Aorta (tissue), 5 donors: ENCODE measurements around the gene MCF2L. TPM values are rescaled to one million over a fixed set of nuclear protein-coding genes. Genes with fewer than 3 reads are reported as not detected.

Experiments used
- ATAC-seq: fragments of 200-7000 bp; cut with Tn5 transposase; one replicate; pipeline ENCODE4 v1.9.1; 2022; ENCODE audit warnings: moderate library complexity; ENCODE audit not compliant: low FRiP score
- DNase-seq, 2 donors: peaks; one replicate each; pipeline ENCODE4 v3.0.0-alpha.2; 2020
- H3K27ac ChIP-seq, 2 donors: one replicate each; pipeline ENCODE4 v1.5.1; 2013; ENCODE audit warnings: low read length in 2 of 2, mild to moderate bottlenecking in 2 of 2, moderate library complexity in 2 of 2, control low read depth in 1 of 2, inconsistent platforms in 1 of 2, low read depth in 1 of 2
- H3K27me3 ChIP-seq, 2 donors: one replicate each; pipeline ENCODE4 v1.6.1; 2013; ENCODE audit warnings: control low read depth in 1 of 2, low read length in 1 of 2, mild to moderate bottlenecking in 1 of 2, moderate library complexity in 1 of 2; ENCODE audit not compliant: insufficient read depth in 2 of 2, control insufficient read depth in 1 of 2
- H3K36me3 ChIP-seq, 2 donors: one replicate each; pipeline ENCODE4 v1.6.1; 2013; ENCODE audit warnings: control low read depth in 1 of 2, low read length in 1 of 2, mild to moderate bottlenecking in 1 of 2; ENCODE audit not compliant: insufficient read depth in 2 of 2, control insufficient read depth in 1 of 2
- H3K4me1 ChIP-seq, 2 donors: one replicate each; pipeline ENCODE4 v1.6.1; 2013; ENCODE audit warnings: low read length in 2 of 2, control low read depth in 1 of 2, mild to moderate bottlenecking in 1 of 2, moderate library complexity in 1 of 2; ENCODE audit not compliant: insufficient read depth in 2 of 2, control insufficient read depth in 1 of 2
- H3K4me3 ChIP-seq, 2 donors: one replicate each; pipeline ENCODE4 v1.5.1; 2013; ENCODE audit warnings: low read length in 2 of 2, control low read depth in 1 of 2, mild to moderate bottlenecking in 1 of 2
- H3K9me3 ChIP-seq: one replicate; pipeline ENCODE4 v1.6.1; 2013; ENCODE audit warnings: mild to moderate bottlenecking, low read length; ENCODE audit not compliant: control insufficient read depth
- WGBS, 2 donors: extraction: QIAGEN DNeasy Blood & Tissue Kit; methylation state at CpG; one replicate each; pipeline ENCODE4 v1.1.7; 2013; 5-methylcytosine and 5-hydroxymethylcytosine counted together
- intact Hi-C, 2 donors: fragments of 100-400 bp; cut with DNase I; formaldehyde crosslinking; loops; one replicate each; pipeline versions ENCODE4 v1.14.2 to v1.15.0; 2022
- polyA plus RNA-seq, 2 donors: library from polyadenylated mRNA; stranded (reverse); fragments of 200-250 nt; gene quantifications; one replicate each; pipeline ENCODE4 v1.2.3, GENCODE V29; 2013
- total RNA-seq, 2 donors: library from RNA; stranded (reverse); fragmentation: NEBNext Ultra II Directional; extraction: Animal tissue kit (Norgen Biotek cat#: 25700); gene quantifications; one replicate each; pipeline ENCODE4 v1.2.1, GENCODE V29; 2021
- donor health status: healthy with polysubstance abuse.
- donor health status: Bipolar disorder and iron deficiency.
- donor health status: DM: no; HTN: no; CAD: no.
- donor health status: DM: no; HTN: no; CAD: no.
- donor health status: DM: yes; HTN: yes; CAD: no.

Gene MCF2L
- total and polyA plus RNA-seq, 4 donors, result 3.2 to 73.3 (median 27.6) TPM

GRCh38 chr13:112942689-112943308, 26.2 kb upstream of the MCF2L start:
- peak; percentile 97 to 98 for DNase-seq
- Histone ChIP-seq H3K27me3 (no peaks in the 10 kb centered on the region), H3K4me3 (peak overlapping the region; percentile 27 to 41), H3K27ac (no peak overlapping the region), H3K4me1 (no peaks in the 10 kb centered on the region), H3K9me3 (no peaks in the 10 kb centered on the region), H3K36me3 (no peaks in the 10 kb centered on the region)
- intact Hi-C loops, result loop anchor here in 1 of 2 donors (5.0 kb wide), 1 partner anchor 90 kb away; no protein-coding TSS in a partner anchor
- ATAC-seq, result peak; percentile 93
- WGBS, 2 donors, result 1 to 2% methylated on average over 18 of the region's 18 CpGs

DNA sequence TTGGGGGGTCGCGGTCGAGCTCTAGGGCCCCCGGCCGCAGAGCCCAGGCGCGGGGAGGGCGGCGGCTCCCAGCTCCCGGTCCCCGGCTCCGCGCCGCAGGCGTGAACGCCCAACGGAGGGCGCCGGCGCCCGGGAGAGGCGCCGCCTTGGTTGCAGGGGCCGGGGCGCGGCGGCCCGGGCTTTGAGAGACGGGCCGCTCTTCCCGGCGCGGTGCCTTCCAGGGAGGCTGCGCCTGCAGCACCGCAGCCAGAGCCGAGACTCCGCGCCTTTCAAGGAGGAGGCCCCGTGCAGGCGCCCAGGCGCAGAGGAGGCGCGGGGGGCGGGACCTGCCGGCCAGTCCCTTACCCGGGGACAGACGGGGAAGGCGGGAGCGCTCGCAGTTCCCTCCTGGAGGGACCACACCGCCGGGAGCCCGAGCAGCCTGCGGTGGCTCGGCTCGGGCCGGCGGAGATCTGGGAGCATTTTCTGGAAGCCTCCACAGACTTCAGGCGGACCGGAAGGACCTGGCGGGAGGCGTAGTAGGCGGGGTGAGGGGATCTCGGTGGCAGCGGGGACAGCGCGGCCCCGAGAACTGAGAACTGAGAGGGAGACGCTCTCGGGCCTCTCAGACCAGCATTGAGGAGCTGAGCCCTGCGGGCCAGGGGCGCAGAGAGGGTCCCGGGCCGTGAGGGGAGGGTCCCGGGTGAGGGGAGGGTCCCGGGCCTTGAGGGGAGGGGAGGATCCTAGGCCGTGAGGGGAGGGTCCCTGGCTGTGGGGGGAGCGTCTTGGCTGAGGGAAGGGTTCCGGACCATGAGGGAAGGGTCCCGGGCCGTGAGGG, 25.5 kb upstream of the MCF2L start:
- Histone ChIP-seq H3K27ac (no peak overlapping the region), H3K36me3 (no peaks in the 10 kb centered on the region), H3K4me3 (peak overlapping the region; percentile 27 to 41), H3K9me3 (no peaks in the 10 kb centered on the region), H3K27me3 (no peaks in the 10 kb centered on the region), H3K4me1 (no peaks in the 10 kb centered on the region)
- intact Hi-C loops, result loop anchor here in 1 of 2 donors (5.0 kb wide), 1 partner anchor 89 kb away; no protein-coding TSS in a partner anchor
- DNase-seq (peak; percentile 72 to 85), ATAC-seq (peak; percentile 73)
- 1% methylated on average over 56 to 81 of the region's 81 CpGs for WGBS, 2 donors

DNA sequence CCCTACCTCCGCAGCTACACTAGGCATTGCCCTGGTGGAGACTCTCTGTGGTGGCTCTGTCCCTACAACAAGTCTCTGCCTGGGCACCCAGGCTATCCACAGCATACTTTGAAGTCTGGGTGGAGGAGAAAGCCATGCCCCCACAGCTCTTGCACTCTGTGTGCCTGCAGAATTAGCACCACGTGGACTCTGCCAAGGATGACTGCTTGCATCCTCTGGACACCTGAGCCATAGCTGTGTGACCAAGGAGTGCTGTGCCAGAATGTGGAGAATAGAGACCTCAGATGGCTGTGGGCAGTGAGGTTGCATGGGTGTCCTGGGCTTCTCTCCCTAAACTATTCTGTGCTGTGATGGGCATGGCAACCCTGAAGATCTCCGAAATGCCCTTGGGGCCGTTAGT, 21.2 kb upstream of the MCF2L start:
- H3K27ac ChIP-seq, result no peak overlapping the region
- H3K27me3 ChIP-seq, result no peaks in the 10 kb centered on the region
- H3K36me3 ChIP-seq, result no peaks in the 10 kb centered on the region
- ATAC-seq (no peak), DNase-seq (no peak)
- H3K4me3 ChIP-seq, result no peak overlapping the region
- intact Hi-C loops, result no loop called here
- H3K9me3 ChIP-seq, result no peaks in the 10 kb centered on the region
- no peaks in the 10 kb centered on the region for H3K4me1 ChIP-seq
- WGBS, 2 donors, result 89 to 91% methylated on average over 4 of the region's 4 CpGs

GRCh38 chr13:112951674-112952371, 17.2 kb upstream of the MCF2L start:
- Histone ChIP-seq H3K4me3 (no peak overlapping the region), H3K27me3 (no peaks in the 10 kb centered on the region), H3K36me3 (no peaks in the 10 kb centered on the region), H3K9me3 (no peaks in the 10 kb centered on the region), H3K27ac (no peak overlapping the region), H3K4me1 (no peaks in the 10 kb centered on the region)
- WGBS, 2 donors, result 57 to 77% methylated on average over 9 of the region's 9 CpGs
- intact Hi-C loops, result no loop called here
- DNase-seq (no peak), ATAC-seq (no peak)

DNA sequence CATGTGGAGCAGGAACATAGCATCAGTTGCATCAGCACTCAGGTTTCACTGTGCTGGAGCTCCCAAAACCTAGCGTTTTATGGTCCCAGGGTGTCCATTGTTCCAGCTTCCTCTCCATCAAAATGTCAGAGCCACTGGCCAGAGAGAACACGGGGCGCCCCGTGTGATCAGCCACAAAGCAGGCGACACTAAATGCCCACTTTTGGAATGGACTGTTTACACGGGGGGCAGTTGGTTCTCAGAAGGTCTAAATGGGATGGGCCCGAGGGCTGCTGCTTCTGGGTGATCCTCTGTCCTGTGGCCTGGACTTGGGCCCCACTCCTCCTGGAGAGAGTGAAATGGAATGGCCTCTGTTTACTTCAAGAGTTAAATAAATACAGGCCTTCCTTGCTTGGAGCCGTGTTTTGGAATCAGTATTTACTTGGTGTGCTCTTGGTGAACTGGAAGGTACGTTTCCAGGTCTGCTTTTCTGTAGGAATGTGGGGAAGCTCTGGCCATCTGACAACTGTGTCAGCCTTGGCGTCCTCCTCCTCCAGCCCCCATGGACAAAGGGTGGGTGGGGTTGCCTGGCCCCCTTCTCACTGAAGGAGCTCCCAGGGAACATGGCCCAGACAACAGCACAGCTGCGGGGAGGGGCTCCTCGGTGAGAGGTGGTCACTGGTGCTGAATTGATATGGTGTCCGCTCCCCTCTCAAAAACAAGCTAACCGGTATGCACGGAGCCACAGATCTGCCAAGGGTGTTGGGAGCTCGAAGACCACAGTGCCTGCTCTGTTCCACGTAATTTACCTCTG, 16.1 kb upstream of the MCF2L start:
- intact Hi-C loops, result no loop called here
- Histone ChIP-seq H3K36me3 (no peaks in the 10 kb centered on the region), H3K27ac (no peak overlapping the region), H3K4me3 (no peak overlapping the region), H3K27me3 (no peaks in the 10 kb centered on the region), H3K4me1 (no peaks in the 10 kb centered on the region), H3K9me3 (no peaks in the 10 kb centered on the region)
- 72 to 74% methylated on average over 17 of the region's 17 CpGs for WGBS, 2 donors
- ATAC-seq (no peak), DNase-seq (no peak)

GRCh38 chr13:112953591-112954487, 15.2 kb upstream of the MCF2L start:
- H3K4me3 ChIP-seq, result no peak overlapping the region
- intact Hi-C loops, result no loop called here
- 84 to 86% methylated on average over 17 of the region's 17 CpGs for WGBS, 2 donors
- H3K4me1 ChIP-seq, result no peaks in the 10 kb centered on the region
- H3K27me3 ChIP-seq, result no peaks in the 10 kb centered on the region
- ATAC-seq (no peak), DNase-seq (no peak)
- no peaks in the 10 kb centered on the region for H3K9me3 ChIP-seq
- H3K36me3 ChIP-seq, result no peaks in the 10 kb centered on the region
- H3K27ac ChIP-seq, result no peak overlapping the region

DNA sequence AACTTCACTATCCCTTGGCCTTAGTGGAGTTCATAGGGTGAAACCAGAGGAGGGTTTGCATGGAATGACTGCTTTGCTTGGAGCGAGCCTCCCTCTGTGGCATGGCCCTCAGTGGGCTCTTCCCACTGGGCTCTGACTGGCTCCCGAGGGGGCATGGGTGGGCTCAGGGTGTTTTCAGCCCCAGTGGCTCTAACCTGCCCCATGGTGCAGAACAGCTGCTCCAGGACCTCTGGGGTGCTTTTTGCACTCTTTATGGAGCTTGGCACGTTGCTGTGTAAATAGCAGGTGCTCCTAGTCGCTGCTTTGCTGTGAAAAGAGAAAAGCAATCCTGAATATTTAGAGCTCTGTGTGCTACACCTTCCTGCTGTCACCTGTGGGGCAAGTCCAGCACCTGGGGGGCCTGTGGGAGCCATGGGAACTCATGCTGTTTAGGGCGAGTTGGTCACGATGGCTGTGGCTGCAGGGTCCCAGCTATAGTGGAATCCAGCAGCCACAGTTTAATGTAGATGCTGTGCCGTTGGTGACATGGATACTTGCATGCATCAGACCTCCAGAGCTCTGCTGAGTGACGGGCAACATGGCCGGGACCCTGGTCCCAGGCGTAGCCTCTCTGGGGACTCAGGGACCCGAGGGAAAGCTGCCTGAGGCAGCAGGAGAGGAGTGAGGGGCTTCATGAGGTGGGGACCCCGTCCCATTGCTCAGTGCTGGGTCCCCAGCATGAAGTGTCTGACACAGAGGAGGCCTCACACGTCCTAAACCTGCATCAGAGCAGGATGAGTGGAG, 14.3 kb upstream of the MCF2L start:
- intact Hi-C loops, result no loop called here
- H3K27ac ChIP-seq, result no peak overlapping the region
- ATAC-seq (no peak), DNase-seq (no peak)
- no peaks in the 10 kb centered on the region for H3K4me1 ChIP-seq
- H3K27me3 ChIP-seq, result no peaks in the 10 kb centered on the region
- no peak overlapping the region for H3K4me3 ChIP-seq
- no peaks in the 10 kb centered on the region for H3K36me3 ChIP-seq
- WGBS, 2 donors, result 71 to 81% methylated on average over 13 of the region's 13 CpGs
- no peaks in the 10 kb centered on the region for H3K9me3 ChIP-seq
